NK-92 (cell line): ENCODE data around the gene SEMA6B.
"Not testable (repeated sequence)": the region's sequence is repeated elsewhere in the genome, so short reads cannot be mapped to it uniquely, and the experiment has no call there.

ENCODE experiments used
- DNase-seq: peaks from one replicate; lab custom pipeline; 2025; ENCODE audit not compliant: unreplicated experiment; lab: John Stamatoyannopoulos, UW

SEMA6B gene

DNA sequence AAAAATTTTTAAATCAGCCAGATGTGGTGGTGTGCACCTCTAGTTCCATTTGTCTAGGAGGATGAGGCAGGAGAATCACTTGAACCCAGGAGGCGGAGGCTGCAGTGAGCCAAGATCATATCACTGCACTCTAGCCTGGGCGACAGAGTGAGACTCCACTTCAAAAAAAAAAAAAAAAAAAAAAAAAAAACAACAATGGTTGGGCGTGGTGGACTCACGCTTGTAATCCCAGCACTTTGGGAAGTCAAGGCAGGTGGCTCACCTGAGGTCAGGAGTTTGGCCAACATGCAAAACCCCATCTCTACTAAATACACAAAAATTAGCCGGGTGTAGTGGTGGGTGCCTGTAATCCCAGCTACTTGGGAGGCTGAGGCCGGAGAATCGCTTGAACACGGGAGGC lies 32.1 kb downstream of the SEMA6B start:
- DNase-seq, result not testable (repeated sequence)

GRCh38 chr19:4525563-4526002 lies 33.9 kb downstream of the SEMA6B start:
- no peak for DNase-seq

DNA sequence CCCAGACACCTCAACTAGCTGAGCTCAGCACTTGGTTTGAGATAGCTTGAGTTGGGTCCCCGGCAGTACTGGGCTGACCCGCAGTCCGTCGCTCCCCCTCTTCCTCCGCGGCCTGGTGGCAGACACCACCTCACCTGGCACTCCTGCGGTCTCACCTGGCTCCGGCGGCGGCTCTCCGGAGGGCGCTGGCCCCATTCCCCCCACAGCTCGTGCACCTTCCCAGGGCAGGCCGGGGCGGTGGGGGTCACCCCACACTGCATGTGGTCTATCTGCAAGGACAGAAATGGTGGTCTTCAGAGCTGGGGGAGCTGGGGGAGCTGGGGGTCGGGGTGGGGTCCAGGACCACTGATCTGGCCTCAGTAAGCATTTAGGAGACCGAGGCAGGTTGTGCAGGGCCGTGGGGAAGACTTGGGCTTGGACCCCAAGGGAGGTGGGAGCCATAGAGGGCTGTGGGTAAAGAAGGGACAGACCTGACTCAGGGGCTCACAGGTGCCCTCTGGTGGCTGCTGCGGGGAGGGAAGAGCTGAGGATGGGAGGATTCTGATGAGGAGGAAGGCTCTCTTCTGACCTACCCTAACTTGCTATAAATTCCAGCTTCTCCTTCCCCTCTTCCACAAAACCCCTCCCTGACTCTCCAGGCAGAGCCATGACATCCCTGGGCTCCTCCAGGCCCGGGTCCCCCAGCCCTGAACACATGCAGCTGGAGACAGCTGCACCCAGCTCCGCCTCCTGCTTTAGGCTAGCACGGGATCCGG lies 34.5 kb downstream of the SEMA6B start:
- DNase-seq, result no peak

DNA sequence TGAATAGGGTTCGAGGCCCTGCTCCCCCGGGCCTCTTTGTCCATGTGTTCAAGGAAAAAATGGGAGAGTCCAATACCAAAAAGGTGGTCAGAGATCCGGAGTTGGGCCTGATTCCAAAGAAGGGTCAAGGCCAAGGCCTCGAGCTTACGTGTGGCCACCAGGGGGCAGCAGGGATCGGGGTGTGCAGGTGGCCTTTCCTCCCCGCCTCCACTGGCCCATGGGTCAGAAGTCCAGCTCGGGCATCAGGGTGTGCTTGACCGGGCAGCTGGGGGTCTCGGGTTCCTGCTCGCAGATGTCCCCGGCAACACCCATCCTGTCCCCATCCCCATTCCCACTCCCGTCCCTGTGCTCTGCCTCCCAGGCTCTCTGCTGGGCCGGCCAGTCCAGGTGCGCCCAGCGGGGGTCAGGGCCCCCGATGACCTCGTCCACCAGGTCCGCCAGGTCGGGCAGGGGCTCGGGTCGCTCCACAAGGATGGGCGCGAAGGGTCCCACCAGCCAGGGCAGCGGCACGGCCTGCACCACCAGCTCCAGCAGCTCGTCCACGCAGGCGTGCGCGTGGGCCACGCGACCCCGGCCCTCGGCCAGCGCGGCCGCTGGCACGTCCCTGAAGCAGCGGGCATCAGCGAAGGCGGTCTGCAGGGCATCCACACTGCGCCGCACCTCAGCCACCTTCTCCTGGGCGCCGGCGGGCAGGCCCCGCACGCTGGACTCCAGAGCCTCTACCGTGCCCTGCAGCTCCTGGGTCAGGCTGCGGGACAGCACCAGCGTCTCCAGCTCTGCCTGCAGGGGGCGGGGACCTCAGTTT lies 36.0 kb downstream of the SEMA6B start:
- DNase-seq, result no peak

- DNase-seq, result no peak
Observed at GRCh38 chr19:4522291-4523002, 37.0 kb downstream of the SEMA6B start.

DNA sequence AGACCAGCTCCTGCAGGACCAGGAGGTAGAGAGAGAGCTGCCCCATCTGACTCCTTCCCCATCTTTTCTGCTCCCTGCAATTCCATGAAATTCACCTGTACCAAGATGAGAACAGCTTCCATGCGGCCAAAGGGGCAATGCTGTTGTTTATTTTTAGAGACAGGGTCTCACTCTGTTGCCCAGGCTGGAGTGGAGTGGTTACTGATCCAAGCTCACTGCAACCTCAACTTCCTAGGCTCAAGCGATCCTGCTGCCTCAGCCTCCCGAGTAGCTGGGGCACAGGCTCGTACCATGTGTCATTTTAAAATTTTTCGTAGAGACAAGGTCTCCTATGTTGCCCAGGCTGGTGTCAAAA lies 37.6 kb downstream of the SEMA6B start:
- no peak for DNase-seq

GRCh38 chr19:4521170-4521887 lies 38.2 kb downstream of the SEMA6B start:
- DNase-seq, result no peak

DNA sequence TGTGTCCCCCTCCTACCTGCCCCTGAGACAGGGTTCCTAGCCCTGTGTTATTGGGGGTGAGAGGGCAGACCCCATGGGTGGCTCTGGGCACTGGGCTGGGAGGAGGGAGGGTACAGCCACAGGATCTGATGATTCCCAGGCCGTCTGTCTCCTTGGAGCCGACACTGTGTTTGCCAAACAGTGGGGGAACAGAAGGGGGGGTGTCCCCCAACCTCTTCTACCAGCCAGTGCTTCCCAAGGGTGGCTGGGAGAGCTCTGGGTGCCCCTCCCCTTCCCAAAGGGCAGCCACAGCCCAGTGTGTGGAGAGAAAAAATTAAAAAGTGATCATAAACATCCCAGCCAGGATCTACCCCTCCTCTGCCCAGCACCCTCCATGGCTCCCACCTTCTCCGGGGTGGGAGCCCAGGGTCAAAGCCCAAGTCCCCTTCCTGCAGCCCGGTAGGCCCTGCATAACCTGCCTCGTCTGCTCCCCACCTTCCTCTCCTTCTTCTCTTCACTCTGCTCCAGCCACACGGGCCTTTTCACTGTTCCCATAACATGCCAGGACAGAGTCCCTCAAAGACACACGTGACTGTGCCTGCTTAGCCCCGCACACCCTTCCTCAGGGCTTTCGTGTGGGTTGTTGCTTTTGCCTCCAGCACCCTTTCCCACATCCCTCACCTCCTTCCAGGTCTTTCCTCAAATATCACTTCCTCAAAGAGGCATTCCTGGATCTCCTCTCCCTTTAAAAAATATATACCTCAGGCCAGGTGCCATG lies 39.8 kb downstream of the SEMA6B start:
- DNase-seq, result no peak

- no peak for DNase-seq
Observed at GRCh38 chr19:4519172-4519496, 40.4 kb downstream of the SEMA6B start.

- DNase-seq, result no peak
Observed at GRCh38 chr19:4518345-4519171, 40.9 kb downstream of the SEMA6B start, which contains the start of gene PLIN4. PLIN4 (minus strand) TSS chr19:4518486; CDS start chr19:4518272, 214 bp downstream.

GRCh38 chr19:4517451-4518057 lies 41.9 kb downstream of the SEMA6B start:
- no peak for DNase-seq

DNA sequence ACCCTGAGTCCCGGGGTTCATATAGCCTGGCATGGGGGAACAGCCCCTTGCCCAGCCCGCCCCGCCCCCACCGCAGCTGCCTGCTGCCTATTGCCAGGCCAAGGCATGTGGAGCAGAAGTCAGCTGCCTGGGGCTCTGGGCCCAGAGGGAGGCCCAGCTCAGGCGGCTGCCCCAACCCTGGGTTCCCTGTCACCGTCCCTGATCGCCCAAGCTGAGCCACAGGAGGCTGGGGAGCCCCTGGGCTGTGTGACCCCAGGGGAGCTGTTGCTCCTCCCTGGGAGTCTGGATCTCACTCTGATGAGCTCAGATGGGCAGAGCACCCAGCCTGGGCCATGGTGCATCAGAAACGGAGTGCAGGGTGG lies 42.6 kb downstream of the SEMA6B start:
- no peak for DNase-seq

- DNase-seq, result no peak
Observed at GRCh38 chr19:4516199-4516938, 43.1 kb downstream of the SEMA6B start.

DNA sequence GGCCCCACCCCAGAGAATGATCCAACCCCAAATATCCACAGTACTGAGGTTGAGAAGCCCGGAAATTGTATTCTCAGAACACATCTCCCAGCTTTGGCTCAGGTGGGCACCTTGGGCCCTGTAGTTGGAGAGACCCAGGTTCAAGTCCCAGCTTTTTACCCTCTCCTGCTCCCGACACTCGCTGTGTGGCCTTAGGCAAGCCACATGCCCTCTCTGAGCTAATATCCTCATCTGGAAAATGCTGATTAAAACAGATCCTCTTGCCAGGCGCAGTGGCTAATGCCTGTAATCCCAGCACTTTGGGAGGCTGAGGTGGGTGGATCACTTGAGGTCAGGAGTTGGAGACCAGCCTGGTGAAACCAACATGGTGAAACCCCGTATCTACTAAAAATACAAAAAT lies 43.8 kb downstream of the SEMA6B start:
- no peak for DNase-seq

DNA sequence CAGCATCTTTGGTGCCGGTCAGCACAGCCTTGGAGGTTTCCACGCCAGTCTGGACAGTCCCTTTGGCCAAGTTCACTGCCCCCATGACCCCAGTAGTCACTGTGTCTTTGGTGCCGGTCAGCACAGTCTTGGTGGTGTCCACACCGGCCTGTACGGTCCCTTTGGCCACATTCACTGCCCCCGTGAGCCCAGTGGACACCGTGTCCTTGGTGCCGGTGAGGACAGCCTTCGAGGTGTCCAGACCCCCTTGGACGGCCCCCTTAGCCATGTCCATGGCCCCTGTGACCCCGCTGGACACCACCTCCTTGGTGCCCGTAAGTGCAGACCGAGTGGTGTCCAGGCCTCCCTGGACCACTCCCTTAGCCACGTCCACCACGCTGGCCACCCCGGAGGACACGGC lies 46.2 kb downstream of the SEMA6B start:
- no peak for DNase-seq

GRCh38 chr19:4512070-4512469 lies 47.4 kb downstream of the SEMA6B start:
- no peak for DNase-seq

- DNase-seq, result no peak
Observed at GRCh38 chr19:4511300-4512054, 48.0 kb downstream of the SEMA6B start.
